Measurements from ENCODE around the gene PKP4. TPM values are rescaled to one million over a fixed set of nuclear protein-coding genes. Genes with fewer than 3 reads are reported as not detected.

Gene PKP4
- total RNA-seq, 2 experiments from 2014 or later, result 33.7 to 38.7 TPM

DNA sequence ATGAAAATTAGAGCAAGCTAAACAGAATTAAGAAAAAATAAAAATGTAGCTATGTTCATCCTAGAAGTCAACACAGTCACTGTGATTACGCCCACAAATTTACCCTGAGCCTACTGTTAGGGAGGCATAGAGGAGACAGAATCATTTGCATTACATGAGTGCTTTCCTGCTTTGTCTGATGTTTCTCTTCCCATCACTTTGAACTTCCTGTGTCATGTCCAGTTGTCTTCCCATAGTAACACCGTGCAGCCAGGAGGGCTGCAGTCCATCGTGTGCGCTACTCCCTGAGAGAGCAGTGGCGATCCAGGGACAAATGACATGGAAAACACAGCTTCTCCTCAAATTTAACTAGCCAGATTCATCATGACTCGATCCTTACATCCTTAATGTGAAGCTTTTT lies 188.5 kb downstream of the PKP4 start:
- peaks cover 7% of the 10 kb centered on the region for H3K36me3 Mint-ChIP-seq (ENCODE audit: low read depth)
- CTCF ChIA-PET, result no interaction called here
- TF ChIP-seq, protein P1, sequence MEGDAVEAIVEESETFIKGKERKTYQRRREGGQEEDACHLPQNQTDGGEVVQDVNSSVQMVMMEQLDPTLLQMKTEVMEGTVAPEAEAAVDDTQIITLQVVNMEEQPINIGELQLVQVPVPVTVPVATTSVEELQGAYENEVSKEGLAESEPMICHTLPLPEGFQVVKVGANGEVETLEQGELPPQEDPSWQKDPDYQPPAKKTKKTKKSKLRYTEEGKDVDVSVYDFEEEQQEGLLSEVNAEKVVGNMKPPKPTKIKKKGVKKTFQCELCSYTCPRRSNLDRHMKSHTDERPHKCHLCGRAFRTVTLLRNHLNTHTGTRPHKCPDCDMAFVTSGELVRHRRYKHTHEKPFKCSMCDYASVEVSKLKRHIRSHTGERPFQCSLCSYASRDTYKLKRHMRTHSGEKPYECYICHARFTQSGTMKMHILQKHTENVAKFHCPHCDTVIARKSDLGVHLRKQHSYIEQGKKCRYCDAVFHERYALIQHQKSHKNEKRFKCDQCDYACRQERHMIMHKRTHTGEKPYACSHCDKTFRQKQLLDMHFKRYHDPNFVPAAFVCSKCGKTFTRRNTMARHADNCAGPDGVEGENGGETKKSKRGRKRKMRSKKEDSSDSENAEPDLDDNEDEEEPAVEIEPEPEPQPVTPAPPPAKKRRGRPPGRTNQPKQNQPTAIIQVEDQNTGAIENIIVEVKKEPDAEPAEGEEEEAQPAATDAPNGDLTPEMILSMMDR (IDR thresholded peaks at IDR 0.05), result no peak

DNA sequence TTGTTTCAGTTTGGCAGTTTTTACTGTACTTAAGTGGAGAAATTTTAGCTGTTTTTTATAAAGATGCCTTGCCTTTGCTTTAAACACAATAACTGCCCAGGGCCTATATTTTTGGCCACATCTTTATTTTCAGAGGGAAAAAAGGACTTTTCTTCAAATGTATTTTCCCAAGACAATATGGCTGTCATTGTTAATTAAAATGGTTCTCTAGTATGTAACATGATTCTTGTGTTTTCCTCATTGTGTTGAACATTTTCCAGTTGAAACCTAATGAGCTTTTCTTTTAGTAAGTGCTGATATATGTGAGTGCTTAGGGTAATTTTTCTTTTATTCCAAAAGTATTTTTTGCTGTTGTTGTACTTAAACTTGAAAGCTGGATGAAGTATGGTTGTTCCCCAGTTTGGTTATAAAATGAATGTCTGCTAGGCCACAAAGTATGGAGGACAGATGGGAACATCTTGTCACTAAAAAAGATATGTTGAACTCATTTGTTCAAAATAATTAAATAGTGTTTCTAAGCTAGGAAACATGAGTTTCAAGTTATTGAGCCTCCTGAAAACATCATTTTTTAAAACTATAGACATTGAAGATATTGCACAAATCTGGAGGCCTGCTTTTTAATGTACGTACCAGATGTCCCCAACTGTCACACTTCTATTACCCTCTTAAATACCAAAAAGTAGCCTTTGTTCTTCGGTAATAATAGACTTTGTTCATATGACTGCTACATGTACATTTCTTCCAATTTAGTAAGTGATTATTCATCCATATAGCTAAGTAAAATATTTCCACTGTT lies 190.9 kb downstream of the PKP4 start:
- TF ChIP-seq, protein P1 (IDR thresholded peaks at IDR 0.05), result no peak
- H3K27me3 Mint-ChIP-seq, result no peaks in the 10 kb centered on the region
- CTCF ChIA-PET, result interaction anchor here (1.0 kb wide), 1 partner anchor 13 kb away, joined by 3 read pairs; no protein-coding TSS in a partner anchor

More for the DNA sequence above, 188.5 kb downstream of the PKP4 start:
- no peaks in the 10 kb centered on the region for H3K4me1 Mint-ChIP-seq (ENCODE audit: low read depth)
- POLR2A ChIA-PET, result no interaction called here
- ATAC-seq (no peak), DNase-seq (no peak)
- intact Hi-C loops (cut with micrococcal nuclease), result no loop called here
- H3K9me3 Mint-ChIP-seq, result no peaks in the 10 kb centered on the region
- no peaks in the 10 kb centered on the region for H3K27me3 Mint-ChIP-seq
- no peak overlapping the region for H3K27ac Mint-ChIP-seq
- no peak overlapping the region for H3K4me3 Mint-ChIP-seq

DNA sequence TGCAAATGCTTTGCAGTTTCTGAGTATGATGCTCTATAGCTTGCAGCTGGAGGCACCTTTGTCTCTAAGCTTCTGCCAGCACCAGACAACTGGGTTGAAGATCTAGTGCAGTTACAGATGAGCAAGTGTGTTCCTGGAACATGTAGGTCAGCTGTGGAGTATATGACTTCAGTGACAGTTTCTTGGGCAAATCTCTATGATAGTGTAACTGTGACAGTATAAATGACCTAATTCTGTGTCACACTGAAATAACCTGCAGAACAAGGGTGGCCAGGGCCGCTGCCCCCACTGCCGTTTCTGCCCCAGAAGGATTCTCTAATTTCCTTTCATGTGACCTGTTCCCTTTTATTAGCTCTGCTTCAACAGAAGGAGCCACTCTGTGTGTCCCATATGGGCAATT lies 193.1 kb downstream of the PKP4 start:
- Mint-ChIP-seq H3K36me3 (ENCODE audit: low read depth) (no peaks in the 10 kb centered on the region), H3K27ac (no peak overlapping the region), H3K4me1 (ENCODE audit: low read depth) (no peaks in the 10 kb centered on the region), H3K4me3 (no peak overlapping the region), H3K27me3 (no peaks in the 10 kb centered on the region), H3K9me3 (no peaks in the 10 kb centered on the region)
- intact Hi-C loops (cut with micrococcal nuclease), result no loop called here
- CTCF ChIA-PET, result no interaction called here
- POLR2A ChIA-PET, result no interaction called here
- TF ChIP-seq, protein P1 (IDR thresholded peaks at IDR 0.05), result no peak
- ATAC-seq (no peak), DNase-seq (no peak)

More for the DNA sequence above, 190.9 kb downstream of the PKP4 start:
- DNase-seq (no peak), ATAC-seq (no peak)
- H3K27ac Mint-ChIP-seq, result no peak overlapping the region
- no peaks in the 10 kb centered on the region for H3K9me3 Mint-ChIP-seq
- H3K36me3 Mint-ChIP-seq (ENCODE audit: low read depth), result peaks cover under 1% of the 10 kb centered on the region
- no peak overlapping the region for H3K4me3 Mint-ChIP-seq
- no peaks in the 10 kb centered on the region for H3K4me1 Mint-ChIP-seq (ENCODE audit: low read depth)
- POLR2A ChIA-PET, result no interaction called here
- intact Hi-C loops (cut with micrococcal nuclease), result no loop called here

DNA sequence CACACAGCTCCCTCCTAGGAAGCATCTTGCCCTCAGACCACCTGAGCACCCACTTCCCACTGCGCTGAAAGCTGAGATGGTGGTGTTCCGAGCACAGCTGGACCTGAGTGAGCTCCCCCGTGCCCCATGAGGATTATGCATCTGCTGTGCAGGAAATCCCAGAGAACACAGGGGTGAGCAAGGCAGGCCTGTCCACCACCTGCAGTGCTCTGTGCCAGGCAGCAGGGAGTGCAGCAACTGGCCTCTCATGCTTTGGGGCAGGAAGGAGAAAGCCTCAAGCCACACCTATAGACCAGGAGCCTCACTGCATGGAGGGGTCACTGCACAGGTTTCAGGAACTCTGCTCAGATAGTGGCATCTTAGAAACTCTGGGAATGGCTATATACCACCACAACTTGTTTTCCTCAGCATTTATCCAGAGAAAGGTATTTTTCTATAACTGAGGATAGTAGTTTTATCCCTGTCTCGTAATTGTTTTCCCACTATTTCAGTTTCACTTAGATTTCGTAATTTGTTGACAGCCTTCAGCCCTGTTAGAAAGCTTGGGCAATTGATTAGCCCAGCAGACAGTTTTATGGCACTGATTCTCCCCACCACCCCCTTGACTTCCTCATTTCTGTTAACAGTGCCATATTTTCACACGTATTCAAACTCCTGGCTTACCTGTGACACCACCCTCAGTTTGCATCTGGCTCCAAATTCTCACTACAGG lies 194.1 kb downstream of the PKP4 start:
- Mint-ChIP-seq H3K27ac (no peak overlapping the region), H3K36me3 (ENCODE audit: low read depth) (no peaks in the 10 kb centered on the region), H3K4me1 (ENCODE audit: low read depth) (no peaks in the 10 kb centered on the region), H3K4me3 (no peak overlapping the region), H3K9me3 (no peaks in the 10 kb centered on the region), H3K27me3 (no peaks in the 10 kb centered on the region)
- DNase-seq, result no peak
- CTCF ChIA-PET, result interaction anchor here (1.2 kb wide), 1 partner anchor 8 kb away, joined by 3 read pairs; no protein-coding TSS in a partner anchor
- POLR2A ChIA-PET, result interaction anchor here (0.6 kb wide), 1 partner anchor 13 kb away, joined by 3 read pairs; no protein-coding TSS in a partner anchor
- ATAC-seq, result no peak
- intact Hi-C loops (cut with micrococcal nuclease), result no loop called here
- TF ChIP-seq, protein P1 (IDR thresholded peaks at IDR 0.05), result no peak

Data from activated CD8-positive, alpha-beta T cell treated with anti-CD3 and anti-CD28 coated beads for 36 hours (primary cell).